ENCODE results near the gene FAM89B.

FAM89B gene

DNA sequence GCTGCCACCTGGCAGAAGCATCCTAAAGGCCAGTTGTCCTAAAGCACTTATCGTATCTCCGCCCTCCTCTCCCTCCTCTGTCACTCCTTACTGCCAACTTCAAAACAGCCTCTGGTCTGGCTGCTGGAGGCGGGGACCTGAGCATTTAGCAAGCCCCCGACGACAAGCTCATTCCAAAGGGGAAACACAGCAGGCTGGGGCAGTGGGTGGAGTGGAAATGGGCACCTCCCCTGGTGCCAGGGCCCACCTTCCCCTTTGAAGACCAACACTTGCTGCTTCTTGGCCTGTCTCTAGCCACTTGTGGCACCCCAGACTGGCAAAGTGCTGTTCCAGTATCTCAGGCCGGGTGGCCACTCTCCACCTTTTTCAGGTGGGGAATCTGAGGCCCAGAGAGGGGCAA is 38.1 kb downstream of the FAM89B start:
- no peak for DNase-seq (ENCODE audit: low read depth)

DNA sequence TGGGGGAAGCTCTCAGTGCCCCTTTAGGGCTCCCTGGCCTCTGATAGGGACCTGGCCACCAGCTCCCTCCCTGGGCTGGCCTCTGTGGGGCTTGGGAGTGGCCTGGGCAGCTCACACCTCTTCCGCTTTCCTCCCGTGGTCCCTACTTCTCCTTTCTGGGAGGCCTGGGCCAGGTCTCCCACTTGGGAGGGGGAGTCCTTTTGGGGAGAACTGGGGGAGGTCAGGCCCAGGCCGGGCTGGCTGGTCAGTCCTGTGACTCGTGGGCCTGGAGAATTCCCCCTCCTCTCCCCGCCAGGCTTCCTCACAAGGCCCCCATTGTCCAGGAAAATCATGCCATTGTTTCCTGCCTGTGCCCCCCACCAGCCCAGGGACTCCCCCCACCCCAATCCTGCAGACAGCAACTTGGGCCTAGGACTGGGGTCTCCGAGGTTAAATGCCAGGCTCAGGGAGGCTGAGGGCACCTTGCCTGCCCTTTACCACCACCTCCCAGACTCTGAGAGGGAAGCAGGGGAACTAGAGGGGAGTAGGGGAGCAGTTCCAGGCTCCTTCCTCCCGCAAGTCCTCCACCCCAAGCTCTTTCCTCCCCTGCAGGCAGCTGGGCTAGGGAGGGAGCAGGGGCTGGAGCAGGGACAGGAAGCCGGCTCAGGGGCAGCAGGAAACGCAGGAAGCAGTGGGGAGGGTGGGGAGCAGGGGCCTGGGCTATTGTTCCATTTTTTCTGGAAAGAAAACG is 38.9 kb downstream of the FAM89B start:
- DNase-seq (ENCODE audit: low read depth): no peak

DNA sequence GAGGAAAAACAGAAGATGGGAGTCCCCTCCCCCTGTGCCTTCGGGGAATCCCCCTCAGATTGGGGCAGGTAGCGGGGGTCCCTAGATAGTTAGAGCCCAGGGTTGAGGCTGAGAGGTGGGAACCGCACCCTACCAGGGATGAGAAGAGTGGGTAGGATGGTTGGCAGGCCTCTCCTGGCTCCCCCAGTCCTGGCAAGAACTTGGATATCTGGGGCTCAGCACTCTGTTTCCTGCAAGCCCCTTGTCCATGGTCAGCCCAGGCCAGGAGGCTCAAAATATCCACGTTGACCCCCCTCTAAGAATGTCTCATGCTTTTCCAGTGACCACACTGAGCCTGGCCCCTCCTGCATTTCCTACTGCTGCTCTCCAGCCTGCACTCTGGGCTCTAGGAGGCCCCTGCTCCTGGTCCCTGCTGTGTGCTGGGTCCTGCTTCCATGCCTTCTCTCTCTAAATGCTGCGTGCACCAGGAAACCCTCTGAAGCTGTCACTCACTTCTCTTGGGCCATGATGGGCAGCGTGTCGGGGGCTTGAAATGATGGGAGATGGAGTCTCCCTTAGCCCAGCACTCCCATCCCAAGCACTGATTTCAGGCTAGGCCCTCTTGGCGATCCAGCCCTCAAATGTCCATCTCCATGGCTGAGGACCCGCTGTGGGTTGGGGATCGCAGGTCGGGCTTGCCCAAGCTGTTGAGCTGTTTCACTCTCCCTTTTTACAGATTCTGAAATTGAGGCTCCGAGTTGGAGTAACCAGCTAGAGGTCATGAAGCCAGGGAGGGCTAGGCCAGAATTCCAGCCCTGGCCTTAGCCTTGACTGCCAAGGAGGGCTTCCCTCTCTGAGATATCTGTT is 39.6 kb downstream of the FAM89B start:
- DNase-seq (ENCODE audit: low read depth): no peak

DNA sequence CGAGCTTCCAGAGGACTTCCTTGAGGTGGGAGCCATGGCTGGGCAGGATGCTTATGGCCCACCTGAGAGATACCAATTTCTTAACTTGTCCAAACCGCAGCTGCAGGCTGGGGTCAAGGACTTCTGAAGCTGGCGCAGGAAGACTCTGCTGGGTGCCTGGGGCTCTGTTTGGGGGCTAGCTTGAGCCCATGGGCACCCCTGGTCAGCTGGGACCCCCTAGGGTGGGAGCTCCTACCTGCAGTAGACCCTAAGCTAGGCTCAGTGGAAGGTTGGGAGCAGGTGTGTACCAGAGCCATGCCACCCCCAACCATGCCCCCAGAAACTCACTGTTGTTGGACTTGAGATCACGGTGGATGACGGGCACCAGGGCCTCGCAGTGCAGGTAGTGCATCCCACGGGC is 40.4 kb downstream of the FAM89B start:
- DNase-seq (ENCODE audit: low read depth): no peak

DNA sequence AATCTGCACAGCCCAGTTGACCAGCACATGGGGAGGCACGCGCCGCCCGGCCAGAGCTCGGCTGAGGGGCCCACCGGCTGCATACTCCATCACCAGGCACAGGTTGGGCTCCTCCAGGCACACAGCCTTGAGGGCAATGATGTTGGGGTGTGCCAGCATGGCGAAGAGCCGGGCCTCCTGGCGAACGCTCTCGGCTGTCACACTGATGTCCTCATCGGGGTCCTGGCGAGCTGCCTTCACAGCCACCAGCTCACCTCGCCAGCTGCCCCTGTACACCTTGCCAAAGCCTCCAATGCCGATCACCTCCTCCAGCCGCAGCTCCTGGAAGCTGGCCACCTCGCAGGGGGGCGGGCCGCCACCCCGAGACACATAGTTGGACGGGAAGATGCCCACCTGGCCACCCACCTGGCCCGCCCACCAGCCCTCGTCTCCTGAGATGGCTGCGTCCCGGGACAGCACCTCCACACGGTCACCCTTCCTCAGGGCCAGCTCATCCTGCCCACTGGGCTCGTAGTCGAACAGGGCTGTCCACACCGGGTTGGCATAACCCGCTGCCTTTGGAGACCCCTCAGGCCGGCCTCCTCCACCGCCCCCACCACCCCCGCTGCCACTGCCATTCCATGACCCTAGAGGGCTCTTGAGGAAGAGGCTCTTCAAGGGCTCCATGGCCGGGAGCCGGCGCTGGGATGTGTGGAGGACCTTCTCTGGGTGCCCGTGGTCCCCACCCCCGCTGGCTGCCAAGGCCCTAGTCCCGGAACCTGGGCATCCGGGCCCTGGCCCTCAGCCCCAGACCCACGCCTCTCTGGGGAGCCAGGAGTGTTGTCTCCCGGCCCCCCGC is 41.0 kb downstream of the FAM89B start:
- DNase-seq (ENCODE audit: low read depth): no peak

DNA sequence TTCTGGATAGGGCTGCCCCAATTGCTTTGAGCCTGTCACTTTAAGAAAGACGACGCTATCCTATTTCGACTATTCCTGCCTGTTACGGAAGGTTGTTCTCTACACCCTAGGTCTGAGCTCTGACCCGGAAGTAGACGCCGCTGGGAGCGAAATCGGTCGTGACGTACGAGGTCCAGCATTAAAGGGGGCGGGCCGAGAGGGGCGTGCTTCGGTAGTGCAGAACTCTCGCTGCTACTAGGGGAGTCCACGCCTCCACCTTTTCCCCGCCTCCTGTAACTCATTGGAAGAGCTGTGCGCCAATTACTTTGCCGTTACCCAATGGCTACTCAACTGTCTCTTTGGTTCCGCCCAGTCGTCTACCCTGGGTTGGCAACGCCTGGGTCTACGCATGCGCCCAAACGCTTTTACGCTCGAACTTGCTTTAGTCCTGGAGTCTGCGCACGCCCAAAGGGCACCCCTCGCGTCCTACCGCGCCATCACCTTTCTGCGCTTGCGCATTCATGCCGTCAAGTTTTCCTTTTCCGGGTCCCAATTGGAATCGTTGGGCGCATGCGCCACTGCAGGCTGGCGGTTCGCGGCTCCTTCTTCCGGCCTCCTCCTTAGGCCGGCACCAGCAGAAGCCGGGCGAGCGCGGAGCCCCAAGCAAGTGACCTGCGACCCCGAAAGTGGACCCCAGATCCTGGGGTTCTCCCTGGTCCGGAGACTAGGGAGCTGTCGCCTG is 43.1 kb downstream of the FAM89B start, which contains the start of gene PCNX3:
Gene PCNX3 (plus strand): TSS at position 548 of the 721 bp plus-strand sequence. CDS start 536 bp downstream, outside the sequence.
- DNase-seq (ENCODE audit: low read depth): peak; percentile 100

DNA sequence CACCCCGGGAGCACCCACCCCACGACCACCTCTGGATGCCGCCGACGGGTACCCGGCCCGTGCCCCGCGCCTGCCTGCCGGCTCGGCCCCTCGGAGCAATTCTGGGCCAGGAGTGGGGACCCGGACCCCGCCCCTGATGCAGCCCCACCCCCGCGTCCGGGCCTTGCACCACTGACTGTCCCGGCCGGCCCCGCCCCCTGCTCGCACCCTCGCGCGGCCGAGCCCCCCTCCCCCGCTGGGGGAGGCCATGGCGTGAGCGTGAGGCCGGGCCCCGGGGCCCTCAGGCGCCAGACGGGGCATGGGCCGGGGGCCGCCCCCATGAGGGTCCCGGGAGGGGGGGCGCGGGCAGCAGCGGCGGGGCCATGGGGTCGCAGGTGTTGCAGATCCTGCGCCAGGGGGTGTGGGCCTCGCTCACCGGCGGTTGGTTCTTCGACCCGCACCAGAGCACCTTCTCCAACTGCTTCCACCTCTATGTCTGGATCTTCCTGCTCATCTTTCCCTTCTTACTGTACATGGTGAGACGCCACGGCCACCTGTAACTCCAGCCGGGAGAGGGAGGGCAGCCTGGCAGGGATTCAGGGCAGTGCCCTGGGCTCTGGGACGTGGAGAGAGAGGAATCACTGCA is 43.7 kb downstream of the FAM89B start:
- no peak for DNase-seq (ENCODE audit: low read depth)

DNA sequence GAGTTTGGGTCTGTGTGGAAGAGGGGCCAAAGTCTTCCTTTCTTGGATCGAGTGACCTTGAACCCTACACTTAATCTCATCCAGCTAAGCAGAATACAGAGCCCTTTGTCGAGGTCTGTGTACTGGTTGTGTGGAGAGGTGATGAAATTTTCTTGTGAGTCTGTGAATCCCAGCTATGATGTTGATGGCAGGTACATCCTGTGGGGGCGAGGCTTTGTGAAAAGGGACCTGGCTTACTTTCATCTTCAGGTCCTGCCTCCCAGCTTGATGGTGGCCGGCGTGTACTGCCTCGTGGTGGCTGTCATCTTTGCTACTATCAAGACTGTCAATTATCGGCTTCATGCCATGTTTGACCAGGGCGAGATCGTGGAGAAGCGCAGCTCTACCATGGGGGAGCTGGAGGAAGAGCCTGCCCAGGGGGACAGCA is 44.2 kb downstream of the FAM89B start:
- no peak for DNase-seq (ENCODE audit: low read depth)

DNA sequence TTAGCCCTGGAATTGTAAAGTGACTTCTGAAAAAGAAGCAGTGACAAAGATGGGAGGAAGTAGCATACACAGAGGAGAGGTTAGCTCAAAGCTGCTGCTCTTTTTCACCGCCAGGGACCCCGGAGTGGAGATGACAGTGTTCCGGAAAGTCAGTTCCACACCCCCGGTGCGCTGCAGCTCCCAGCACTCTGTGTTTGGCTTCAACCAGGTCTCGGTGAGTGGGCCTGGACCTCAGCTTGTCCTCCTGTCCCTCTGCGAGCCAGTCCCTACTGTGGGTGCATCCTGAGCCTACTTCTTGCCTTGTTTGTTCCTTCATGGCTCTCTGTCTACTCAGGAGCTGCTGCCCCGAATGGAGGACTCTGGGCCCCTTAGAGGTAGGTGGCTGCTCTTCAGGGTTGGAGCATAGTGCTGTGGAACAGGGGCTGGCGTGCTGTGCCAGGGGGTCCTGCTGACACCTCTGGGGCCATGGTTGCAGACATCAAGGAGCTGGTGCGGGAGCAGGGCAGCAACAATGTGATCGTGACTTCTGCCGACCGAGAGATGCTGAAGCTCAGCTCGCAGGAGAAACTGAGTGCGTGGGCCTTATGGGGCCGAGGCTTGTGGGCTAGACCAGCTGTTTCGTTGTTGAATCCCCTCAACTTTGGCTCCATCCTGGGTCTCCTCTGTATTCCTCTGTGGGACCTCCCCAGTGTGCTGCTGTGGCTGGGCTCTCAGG is 45.0 kb downstream of the FAM89B start:
- no peak for DNase-seq (ENCODE audit: low read depth)

DNA sequence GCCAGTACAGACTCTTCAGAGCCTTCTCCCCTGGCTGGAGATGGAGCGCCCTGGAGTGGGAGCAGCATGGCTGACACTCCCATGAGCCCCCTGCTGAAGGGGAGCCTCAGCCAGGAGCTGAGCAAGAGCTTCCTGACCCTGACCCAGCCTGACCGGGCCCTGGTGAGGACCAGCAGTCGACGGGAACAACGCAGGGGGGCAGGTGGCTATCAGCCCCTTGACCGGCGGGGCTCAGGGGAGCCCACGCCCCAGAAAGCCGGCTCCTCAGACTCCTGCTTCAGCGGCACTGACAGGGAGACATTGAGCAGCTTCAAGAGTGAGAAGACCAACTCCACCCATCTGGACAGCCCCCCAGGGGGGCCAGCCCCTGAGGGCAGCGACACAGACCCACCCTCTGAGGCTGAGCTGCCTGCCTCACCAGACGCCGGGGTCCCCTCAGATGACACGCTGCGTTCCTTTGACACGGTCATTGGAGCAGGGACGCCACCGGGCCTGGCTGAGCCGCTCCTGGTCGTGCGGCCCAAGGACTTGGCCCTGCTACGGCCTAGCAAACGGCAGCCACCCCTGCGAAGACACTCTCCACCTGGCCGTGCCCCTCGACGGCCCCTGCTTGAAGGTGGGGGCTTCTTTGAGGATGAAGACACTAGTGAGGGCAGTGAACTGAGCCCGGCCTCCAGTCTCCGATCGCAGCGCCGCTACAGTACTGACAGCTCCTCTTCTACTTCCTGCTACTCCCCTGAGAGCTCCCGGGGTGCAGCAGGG is 45.8 kb downstream of the FAM89B start:
- no peak for DNase-seq (ENCODE audit: low read depth)

DNA sequence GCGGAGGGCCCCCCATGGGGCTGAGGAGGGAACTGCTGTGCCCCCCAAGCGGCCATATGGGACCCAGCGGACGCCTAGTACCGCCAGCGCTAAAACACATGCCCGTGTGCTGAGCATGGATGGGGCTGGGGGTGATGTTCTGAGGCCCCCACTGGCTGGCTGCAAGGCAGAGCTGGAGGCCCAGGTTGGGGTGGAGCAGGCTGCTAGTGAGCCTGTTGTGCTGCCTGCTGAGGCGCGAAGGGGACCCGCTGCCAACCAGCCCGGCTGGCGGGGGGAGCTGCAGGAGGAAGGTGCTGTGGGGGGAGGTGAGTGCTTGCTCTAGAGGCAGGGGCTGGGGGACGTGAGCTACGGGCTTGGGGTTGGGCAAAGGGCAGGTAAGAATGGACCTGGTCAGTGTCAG is 46.4 kb downstream of the FAM89B start:
- no peak for DNase-seq (ENCODE audit: low read depth)

DNA sequence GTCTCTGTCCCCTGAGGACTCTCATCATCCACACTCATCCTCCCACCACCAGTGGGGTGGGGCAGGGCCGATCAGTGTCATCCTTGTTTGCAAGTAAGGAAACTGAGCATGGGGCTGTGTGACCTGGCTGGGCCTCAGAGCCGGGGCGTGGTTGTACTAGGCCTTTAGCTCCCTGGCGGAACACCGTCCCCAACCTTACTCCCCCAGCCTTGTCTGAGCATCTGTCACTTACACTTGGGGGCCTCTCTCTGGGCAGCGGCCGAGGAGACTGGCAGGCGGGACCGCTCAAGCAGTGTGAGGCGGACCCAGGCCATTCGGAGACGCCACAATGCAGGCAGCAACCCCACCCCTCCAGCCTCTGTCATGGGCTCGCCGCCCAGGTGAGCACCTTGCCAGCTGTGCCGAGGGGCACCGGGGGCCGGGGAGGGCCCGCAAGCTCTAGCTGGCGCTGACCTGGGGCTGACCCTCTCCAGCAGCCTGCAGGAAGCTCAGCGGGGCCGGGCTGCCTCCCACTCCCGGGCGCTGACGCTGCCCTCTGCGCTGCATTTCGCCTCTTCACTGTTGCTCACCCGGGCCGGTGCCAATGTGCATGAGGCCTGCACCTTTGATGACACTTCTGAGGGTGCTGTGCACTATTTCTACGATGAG is 47.1 kb downstream of the FAM89B start:
- no peak for DNase-seq (ENCODE audit: low read depth)

DNA sequence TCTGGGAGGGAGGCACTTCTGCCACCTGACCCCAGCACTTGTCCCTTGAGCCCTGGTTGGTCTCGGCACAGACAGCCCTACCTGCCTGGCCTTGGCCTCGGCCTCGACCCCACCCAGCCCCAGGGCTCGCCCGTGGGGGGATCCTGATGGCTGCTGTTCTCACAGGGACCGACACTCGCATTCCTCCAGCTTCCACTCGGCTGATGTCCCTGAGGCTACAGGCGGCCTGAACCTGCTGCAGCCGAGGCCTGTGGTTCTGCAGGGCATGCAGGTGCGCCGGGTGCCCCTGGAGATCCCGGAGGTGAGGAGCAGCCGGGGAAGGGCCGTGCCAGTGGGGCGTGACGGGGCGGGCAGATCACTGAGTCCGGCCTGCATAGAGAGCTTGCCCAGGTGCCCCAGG is 48.3 kb downstream of the FAM89B start:
- no peak for DNase-seq (ENCODE audit: low read depth)

DNA sequence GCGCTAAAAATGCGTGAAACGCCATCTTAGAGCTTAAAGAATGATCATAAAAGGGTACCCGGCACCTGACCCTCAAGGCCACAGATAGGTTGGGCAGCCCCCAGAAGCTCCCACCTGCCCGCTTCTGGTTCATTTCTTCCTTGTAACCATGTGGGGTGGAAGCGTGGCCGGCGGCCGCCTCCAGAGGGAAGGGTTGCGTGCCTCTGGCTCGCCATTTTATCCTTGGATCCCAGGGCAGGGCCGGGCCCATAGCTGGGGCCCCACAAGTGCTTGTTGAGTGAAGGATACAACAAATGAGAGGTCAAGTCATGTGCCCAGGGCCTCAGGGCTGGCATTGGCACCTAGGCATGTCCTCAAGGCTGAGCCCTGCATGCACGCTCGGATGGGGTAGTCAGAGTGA is 49.1 kb downstream of the FAM89B start:
- no peak for DNase-seq (ENCODE audit: low read depth)

DNA sequence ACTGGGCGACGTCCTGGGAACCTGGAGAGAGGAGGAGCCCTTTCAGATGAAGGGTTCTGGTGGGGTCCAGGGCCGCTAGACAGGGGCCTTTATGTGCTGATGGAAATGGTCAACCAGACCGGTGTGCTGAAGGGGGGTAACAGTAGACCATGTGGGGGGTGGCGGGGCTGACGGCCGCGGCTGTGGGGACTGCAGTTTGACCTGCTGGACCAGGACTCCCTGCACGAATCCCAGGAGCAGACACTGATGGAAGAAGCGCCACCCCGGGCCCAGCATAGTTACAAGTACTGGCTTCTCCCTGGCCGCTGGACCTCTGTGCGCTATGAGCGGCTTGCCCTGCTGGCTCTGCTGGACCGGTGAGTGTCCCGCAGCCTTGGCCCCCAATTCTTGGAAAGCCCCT is 49.7 kb downstream of the FAM89B start:
- DNase-seq (ENCODE audit: low read depth): no peak

DNA sequence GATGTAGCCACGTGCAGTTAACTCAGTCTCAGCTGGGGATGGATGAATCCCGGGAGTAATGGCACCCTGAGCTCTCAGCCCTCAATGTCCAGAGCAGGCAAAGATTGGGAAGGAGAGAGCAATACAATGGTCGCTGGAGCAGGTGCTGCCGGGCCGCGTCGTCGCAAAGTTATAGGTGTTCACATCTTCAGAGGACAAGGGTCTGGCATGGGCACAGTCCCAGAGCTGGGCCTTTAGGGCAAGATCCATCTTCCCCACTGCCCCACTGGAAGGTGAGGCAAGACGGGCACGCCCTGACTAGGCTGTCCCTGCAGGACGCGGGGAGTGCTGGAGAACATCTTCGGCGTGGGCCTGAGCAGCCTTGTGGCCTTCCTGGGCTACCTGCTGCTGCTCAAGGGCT is 50.8 kb downstream of the FAM89B start:
- no peak for DNase-seq (ENCODE audit: low read depth)

All from activated T-cell treated with anti-CD3 and anti-CD28 coated beads for 24 hours (primary cell).